Heart right ventricle (tissue), 16 donors: ENCODE results near the gene ANO1. TPM values are rescaled to one million over a fixed set of nuclear protein-coding genes. Genes with fewer than 3 reads are reported as not detected.
A peak's percentile ranks its signal among the peaks of the same experiment; 100 is the strongest.

ENCODE experiments used
- ATAC-seq, 8 donors: fragments of 200-7000 bp; cut with Tn5 transposase; one replicate each; pipeline ENCODE4 v1.9.1; 2020; ENCODE audit warnings: mild to moderate bottlenecking in 8 of 8, moderate library complexity in 8 of 8, moderate number of reproducible peaks in 1 of 8
- DNase-seq, 2 donors: peaks; one replicate each; pipeline ENCODE4 v3.0.0-alpha.2; 2020
- H3K27ac ChIP-seq, 10 donors: fragments of 200-600 bp; sonication (generic) in 2 of 10; one replicate each; pipeline versions ENCODE4 v1.5.0 to v1.8.0; 2020 to 2022; ENCODE audit warnings: mild to moderate bottlenecking in 3 of 10
- H3K27me3 ChIP-seq, 7 donors: fragments of 200-600 bp; one replicate each; pipeline ENCODE4 v1.8.0; 2021 to 2022; ENCODE audit warnings: mild to moderate bottlenecking in 2 of 7
- H3K36me3 ChIP-seq, 9 donors: fragments of 200-600 bp; sonication (generic) in 1 of 9; one replicate each; pipeline versions ENCODE4 v1.5.0 to v1.8.0; 2020 to 2022; ENCODE audit warnings: mild to moderate bottlenecking in 2 of 9
- H3K4me1 ChIP-seq, 9 donors: fragments of 200-600 bp; sonication (generic) in 1 of 9; one replicate each; pipeline versions ENCODE4 v1.5.0 to v1.8.0; 2020 to 2022; ENCODE audit warnings: mild to moderate bottlenecking in 4 of 9
- H3K4me3 ChIP-seq, 10 donors: fragments of 200-600 bp; sonication (generic) in 2 of 10; one replicate each; pipeline versions ENCODE4 v1.5.0 to v1.8.0; 2020 to 2022; ENCODE audit warnings: mild to moderate bottlenecking in 7 of 10, moderate library complexity in 2 of 10
- H3K9me3 ChIP-seq, 11 donors: fragments of 200-600 bp in 10 of 11; sonication (generic) in 2 of 11; one replicate each; pipeline versions ENCODE4 v1.5.0 to v1.8.0; 2013 to 2022; ENCODE audit warnings: mild to moderate bottlenecking in 2 of 11, control low read depth in 1 of 11, moderate library complexity in 1 of 11
- CTCF ChIP-seq, 9 donors: fragments of 200-600 bp; sonication (generic) in 2 of 9; IDR thresholded peaks; one replicate each; pipeline versions ENCODE4 v1.5.0 to v1.8.0; 2021 to 2022; ENCODE audit warnings: antibody characterized with exemption in 9 of 9, mild to moderate bottlenecking in 5 of 9, moderate library complexity in 1 of 9
- WGBS, 2 donors: extraction: QIAGEN DNeasy Blood & Tissue Kit; methylation state at CpG; one replicate each; pipeline ENCODE4 v1.1.7; 2013; ENCODE audit warnings: inconsistent platforms in 1 of 2; 5-methylcytosine and 5-hydroxymethylcytosine counted together
- intact Hi-C, 10 donors: fragments of 100-400 bp; cut with DNase I; formaldehyde crosslinking; loops; one replicate each; pipeline versions ENCODE4 v1.11.1 to v1.14.2; 2022
- polyA plus RNA-seq, 2 donors: library from polyadenylated mRNA; stranded (reverse); fragments of 200-250 nt; gene quantifications; one replicate each; pipeline ENCODE4 v1.2.3, GENCODE V29; 2013
- total RNA-seq, 10 donors: library from RNA; stranded (reverse); fragmentation: NEBNext Ultra II Directional in 3 of 10; extraction: Animal tissue kit (Norgen Biotek cat#: 25700) in 3 of 10; gene quantifications; one replicate each; pipeline versions ENCODE4 v1.2.1 to v1.2.4, GENCODE V29; 2021 to 2023
- donor health status: Arrhythmogenic right ventricular cardiomyopathy.
- donor health status: ischemic (EF 13 %, LVEDD 7.1; RV severe dilation, severe dysfunction).
- donor health status: healthy with polysubstance abuse.
- donor health status: DM: no; HTN: yes; CAD: no.
- donor health status: DM: no; HTN: no; CAD: no.
- donor health status: ischemic (EF 25% LVEDD 6.9; RV normal size, moderate dysfunction).
- donor health status: ischemic (EF 25% LVEDD 5.7; RV mildly dilated, moderate dysfunction).
- donor health status: healthy.
- donor health status: DM: yes; HTN: yes; CAD: no.
- donor health status: Ischemic cardiomyopathy.
- donor health status: ischemic (EF 35%, LVEDD 5.7; RV mildly dilated, moderate dysfunction).
- donor health status: nonischemic (EF 11% LVEDD 7.7; RV severe dilation, severe dysfunction).
- donor health status: DM: yes; HTN: yes; CAD: no.
- donor health status: PGD.
- donor health status: ischemic (EF 29% LVEDD 5.4; RV normal size, mild dysfunction).
- donor health status: nonischemic (EF 23%, LVEDD 6.1; RV moderate dilation, normal function).

ANO1 gene
- total and polyA plus RNA-seq, 12 donors, result 6.6 to 13.8 (median 9.7) TPM

GRCh38 chr11:70138403-70138802, 60.3 kb downstream of the ANO1 start:
- Histone ChIP-seq H3K27ac (no peak overlapping the region), H3K4me1 (peaks cover 0 to 34% (median 11%) of the 10 kb centered on the region in 9 donors), H3K36me3 (peaks cover 0 to 11% (median 0%) of the 10 kb centered on the region in 9 donors), H3K9me3 (no peaks in the 10 kb centered on the region), H3K27me3 (peaks cover 0 to 33% (median 9%) of the 10 kb centered on the region in 7 donors), H3K4me3 (no peak overlapping the region)
- TF ChIP-seq CTCF (IDR thresholded peaks at IDR 0.05), result no peak
- ATAC-seq, result no peak
- WGBS, 2 donors, result 89% methylated on average over 8 to 9 of the region's 9 CpGs
- no peak for DNase-seq
- intact Hi-C loops, result no loop called here

GRCh38 chr11:70139785-70140410, 61.8 kb downstream of the ANO1 start:
- Histone ChIP-seq H3K4me1 (peaks cover 0 to 29% (median 11%) of the 10 kb centered on the region in 9 donors), H3K36me3 (peaks cover 0 to 17% (median 0%) of the 10 kb centered on the region in 9 donors), H3K9me3 (no peaks in the 10 kb centered on the region), H3K4me3 (no peak overlapping the region), H3K27ac (no peak overlapping the region), H3K27me3 (peaks cover 0 to 37% (median 13%) of the 10 kb centered on the region in 7 donors)
- no peak for TF ChIP-seq CTCF (IDR thresholded peaks at IDR 0.05)
- WGBS, 2 donors, result 93 to 95% methylated on average over 15 of the region's 15 CpGs
- intact Hi-C loops, result no loop called here
- no peak for ATAC-seq
- no peak for DNase-seq

- 48 to 55% methylated on average over 24 of the region's 24 CpGs for WGBS, 2 donors
- peak in 3 of 8 donors; percentile 8 to 32 (median 20) for ATAC-seq
- no peak for TF ChIP-seq CTCF (IDR thresholded peaks at IDR 0.05)
- Histone ChIP-seq H3K36me3 (peaks cover 0 to 18% (median 0%) of the 10 kb centered on the region in 9 donors), H3K4me1 (peaks cover 0 to 19% (median 11%) of the 10 kb centered on the region in 9 donors), H3K4me3 (peak overlapping the region in 2 of 10 donors; percentile 12 to 15), H3K9me3 (no peaks in the 10 kb centered on the region), H3K27ac (peak overlapping the region in 2 of 10 donors; percentile 26 to 31), H3K27me3 (peaks cover 0 to 47% (median 13%) of the 10 kb centered on the region in 7 donors)
- DNase-seq, result no peak
- intact Hi-C loops, result no loop called here
Observed at GRCh38 chr11:70140711-70141485, 62.8 kb downstream of the ANO1 start.

- 31 to 34% methylated on average over 20 of the region's 20 CpGs for WGBS, 2 donors
- intact Hi-C loops, result no loop called here
- H3K4me3 ChIP-seq, result peak overlapping the region in 3 of 10 donors; percentile 12 to 20 (median 15)
- DNase-seq (peak in 1 of 2 donors; percentile 28), ATAC-seq (peak in 4 of 8 donors; percentile 11 to 52 (median 38))
- peaks cover 0 to 22% (median 0%) of the 10 kb centered on the region in 9 donors for H3K36me3 ChIP-seq
- no peaks in the 10 kb centered on the region for H3K9me3 ChIP-seq
- H3K27ac ChIP-seq, result peak overlapping the region in 2 of 10 donors; percentile 26 to 31
- no peak for TF ChIP-seq CTCF (IDR thresholded peaks at IDR 0.05)
- H3K27me3 ChIP-seq, result peaks cover 0 to 49% (median 13%) of the 10 kb centered on the region in 7 donors
- H3K4me1 ChIP-seq, result peaks cover 0 to 17% (median 11%) of the 10 kb centered on the region in 9 donors
Observed at GRCh38 chr11:70141486-70142220, 63.5 kb downstream of the ANO1 start.
